ENCODE data around the gene APOLD1.
"Not testable (repeated sequence)": the region's sequence is repeated elsewhere in the genome, so short reads cannot be mapped to it uniquely, and the experiment has no call there.

APOLD1 gene, protein sequence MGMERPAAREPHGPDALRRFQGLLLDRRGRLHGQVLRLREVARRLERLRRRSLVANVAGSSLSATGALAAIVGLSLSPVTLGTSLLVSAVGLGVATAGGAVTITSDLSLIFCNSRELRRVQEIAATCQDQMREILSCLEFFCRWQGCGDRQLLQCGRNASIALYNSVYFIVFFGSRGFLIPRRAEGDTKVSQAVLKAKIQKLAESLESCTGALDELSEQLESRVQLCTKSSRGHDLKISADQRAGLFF

DNA sequence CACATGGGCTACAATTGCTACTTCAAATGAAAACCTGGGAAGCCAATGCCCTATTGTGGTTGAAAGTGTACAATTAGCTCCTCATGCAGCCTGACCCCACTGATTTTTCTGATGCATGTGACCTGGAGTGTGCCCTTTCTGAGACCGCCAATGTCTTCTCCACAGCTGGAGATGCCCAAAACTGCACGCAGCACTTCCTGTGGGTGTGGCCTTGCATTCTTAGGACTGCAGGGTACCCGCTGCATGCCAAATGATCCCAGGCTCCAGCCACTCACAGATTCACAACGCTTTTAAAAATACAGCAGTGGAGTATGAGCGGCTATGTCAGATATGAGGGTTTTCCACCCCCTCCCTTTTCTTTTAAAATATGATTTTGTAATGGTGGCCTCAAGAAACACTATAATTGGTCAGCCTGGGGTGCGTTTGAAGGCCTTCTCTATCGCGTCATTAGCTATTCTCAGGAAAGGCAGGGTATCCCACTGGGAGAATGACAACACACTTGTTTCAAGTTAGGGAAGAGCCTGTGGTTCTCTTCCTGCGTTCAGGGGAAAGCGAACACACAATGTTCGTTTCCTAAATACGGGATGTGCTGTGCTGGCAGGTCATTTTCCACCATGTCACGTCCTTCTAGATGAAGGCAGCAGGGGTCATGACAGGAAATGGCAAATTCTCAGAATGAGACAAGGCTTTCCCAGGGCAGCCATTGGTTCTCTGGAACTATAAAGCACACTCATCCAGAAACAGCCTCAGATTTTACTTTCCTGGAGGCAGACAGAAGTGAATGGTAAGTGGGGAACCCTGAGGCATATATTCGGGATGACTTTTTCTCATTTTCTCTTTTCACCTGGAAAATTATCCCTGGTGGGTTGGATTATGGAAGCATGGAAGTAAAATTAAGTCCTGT is at the start of gene APOLD1:
Gene APOLD1, plus strand, starts transcription at position 749 of the 904 bp plus-strand sequence. Its CDS starts 33 bp downstream, at position 782.
- TF ChIP-seq, protein P1, sequence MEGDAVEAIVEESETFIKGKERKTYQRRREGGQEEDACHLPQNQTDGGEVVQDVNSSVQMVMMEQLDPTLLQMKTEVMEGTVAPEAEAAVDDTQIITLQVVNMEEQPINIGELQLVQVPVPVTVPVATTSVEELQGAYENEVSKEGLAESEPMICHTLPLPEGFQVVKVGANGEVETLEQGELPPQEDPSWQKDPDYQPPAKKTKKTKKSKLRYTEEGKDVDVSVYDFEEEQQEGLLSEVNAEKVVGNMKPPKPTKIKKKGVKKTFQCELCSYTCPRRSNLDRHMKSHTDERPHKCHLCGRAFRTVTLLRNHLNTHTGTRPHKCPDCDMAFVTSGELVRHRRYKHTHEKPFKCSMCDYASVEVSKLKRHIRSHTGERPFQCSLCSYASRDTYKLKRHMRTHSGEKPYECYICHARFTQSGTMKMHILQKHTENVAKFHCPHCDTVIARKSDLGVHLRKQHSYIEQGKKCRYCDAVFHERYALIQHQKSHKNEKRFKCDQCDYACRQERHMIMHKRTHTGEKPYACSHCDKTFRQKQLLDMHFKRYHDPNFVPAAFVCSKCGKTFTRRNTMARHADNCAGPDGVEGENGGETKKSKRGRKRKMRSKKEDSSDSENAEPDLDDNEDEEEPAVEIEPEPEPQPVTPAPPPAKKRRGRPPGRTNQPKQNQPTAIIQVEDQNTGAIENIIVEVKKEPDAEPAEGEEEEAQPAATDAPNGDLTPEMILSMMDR (conservative IDR thresholded peaks at IDR 0.05; ENCODE audit: low read depth, low read length): no peak
- Histone ChIP-seq H4K20me1 (ENCODE audit: insufficient read depth) (no peaks in the 10 kb centered on the region), H3K4me3 (IDR thresholded peaks at IDR 0.05; ENCODE audit: insufficient read depth, low read depth, low read length) (no peak within 1 kb of the TSS), H2AFZ (ENCODE audit: low read depth) (peak within 1 kb of the TSS; percentile 85), H3K27ac (peak within 1 kb of the TSS; percentile 63), H3K4me2 (peak within 1 kb of the TSS; percentile 91), H3K27me3 (ENCODE audit: insufficient read depth, low read depth) (no peaks in the 10 kb centered on the region), H3K4me1 (ENCODE audit: low read depth, poor library complexity, severe bottlenecking) (peaks cover 34% of the 10 kb centered on the region), H3K79me2 (ENCODE audit: insufficient read depth, low read depth) (peaks cover 3% of the 10 kb centered on the region; the same call in 1 of the 2 replicates), H3K36me3 (ENCODE audit: insufficient read depth) (no peaks in the 10 kb centered on the region), H3K9ac (peak within 1 kb of the TSS; percentile 93)

DNA sequence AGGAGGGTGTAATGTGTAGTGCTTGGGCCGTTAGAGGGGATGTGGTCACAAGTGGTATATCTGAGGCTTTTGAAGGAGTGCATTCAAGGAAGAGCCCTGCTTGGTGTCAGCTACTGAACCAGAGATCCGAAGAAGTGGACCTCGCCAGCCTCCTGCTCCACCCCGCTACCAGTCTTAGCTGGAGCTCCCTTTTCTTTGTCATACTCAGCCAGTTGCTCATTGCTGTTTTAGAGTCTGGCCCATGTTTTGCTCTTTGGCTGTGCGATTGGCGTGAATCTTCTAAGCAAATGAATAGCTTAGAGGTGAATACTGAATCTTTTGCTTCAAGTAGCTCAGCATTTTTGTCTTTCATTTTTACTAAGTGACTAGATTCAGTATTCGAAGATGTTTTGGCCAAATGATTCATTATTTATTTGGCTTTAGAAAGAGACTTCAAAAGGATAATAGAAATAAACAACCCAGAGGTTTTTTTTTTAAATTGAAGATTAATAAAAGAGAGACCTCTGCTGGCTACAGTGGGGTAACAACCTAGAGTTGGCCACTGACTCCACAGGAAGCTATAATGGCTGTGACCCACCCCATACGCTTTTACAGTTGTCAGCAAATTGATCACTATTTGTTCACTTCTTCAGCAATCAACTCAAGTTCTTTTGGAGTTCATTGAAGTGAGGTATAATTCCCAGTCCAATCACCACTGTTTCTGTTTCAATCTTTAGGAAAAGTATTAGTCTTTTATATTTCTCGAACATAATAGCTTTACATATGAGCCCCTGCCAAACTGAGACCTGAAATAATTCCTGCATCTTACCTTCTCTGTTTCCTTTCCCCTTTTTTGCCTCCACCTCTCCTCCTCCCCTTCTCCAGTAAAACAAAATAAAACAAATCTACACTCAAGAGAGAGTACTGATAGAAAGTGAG is 48.4 kb upstream of the APOLD1 start:
- Histone ChIP-seq H3K4me3 (IDR thresholded peaks at IDR 0.05; ENCODE audit: insufficient read depth, low read depth, low read length) (no peak overlapping the region), H3K9ac (no peak overlapping the region), H3K4me1 (ENCODE audit: low read depth, poor library complexity, severe bottlenecking) (peaks cover 35% of the 10 kb centered on the region), H3K79me2 (ENCODE audit: insufficient read depth, low read depth) (peaks cover 36% of the 10 kb centered on the region; the same call in 1 of the 2 replicates), H3K27me3 (ENCODE audit: insufficient read depth, low read depth) (no peaks in the 10 kb centered on the region), H3K27ac (peak overlapping the region; percentile 34), H3K36me3 (ENCODE audit: insufficient read depth) (no peaks in the 10 kb centered on the region), H4K20me1 (ENCODE audit: insufficient read depth) (no peaks in the 10 kb centered on the region), H2AFZ (ENCODE audit: low read depth) (no peak overlapping the region), H3K4me2 (peak overlapping the region; percentile 36)
- TF ChIP-seq, protein P1 (conservative IDR thresholded peaks at IDR 0.05; ENCODE audit: low read depth, low read length): peak; percentile 70

DNA sequence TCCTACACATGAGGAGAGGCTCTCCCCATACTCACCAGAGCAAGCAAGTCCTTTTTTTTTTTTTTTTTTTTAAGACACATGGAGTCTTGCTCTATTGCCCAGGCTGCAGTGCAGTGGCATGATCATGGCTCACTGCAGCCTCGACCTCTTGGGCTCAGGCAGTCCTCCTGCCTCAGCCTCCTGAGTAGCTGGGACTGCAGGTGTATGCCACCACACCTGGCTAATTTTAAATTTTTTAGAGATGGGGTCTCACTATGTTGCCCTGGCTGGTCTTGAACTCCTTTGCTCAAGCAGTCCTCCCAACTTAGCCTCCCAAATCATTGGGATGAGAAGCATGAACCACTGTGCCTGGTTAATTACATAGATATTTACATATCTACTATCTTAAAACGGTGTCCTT is 47.3 kb upstream of the APOLD1 start:
- H3K36me3 ChIP-seq (ENCODE audit: insufficient read depth); H4K20me1 ChIP-seq (ENCODE audit: insufficient read depth); H2AFZ ChIP-seq (ENCODE audit: low read depth); H3K27me3 ChIP-seq (ENCODE audit: insufficient read depth, low read depth); H3K27ac ChIP-seq; H3K4me3 ChIP-seq (IDR thresholded peaks at IDR 0.05; ENCODE audit: insufficient read depth, low read depth, low read length); H3K4me2 ChIP-seq; H3K9ac ChIP-seq: not testable (repeated sequence)
- Histone ChIP-seq H3K79me2 (ENCODE audit: insufficient read depth, low read depth) (peaks cover 32% of the 10 kb centered on the region; the same call in 1 of the 2 replicates), H3K4me1 (ENCODE audit: low read depth, poor library complexity, severe bottlenecking) (peaks cover 35% of the 10 kb centered on the region)

GRCh38 chr12:12741660-12742059 is 43.8 kb upstream of the APOLD1 start:
- H2AFZ ChIP-seq (ENCODE audit: low read depth): no peak overlapping the region
- no peak overlapping the region for H3K4me3 ChIP-seq (IDR thresholded peaks at IDR 0.05; ENCODE audit: insufficient read depth, low read depth, low read length)
- no peaks in the 10 kb centered on the region for H3K27me3 ChIP-seq (ENCODE audit: insufficient read depth, low read depth)
- peaks cover 4% of the 10 kb centered on the region for H3K4me1 ChIP-seq (ENCODE audit: low read depth, poor library complexity, severe bottlenecking)
- no peak overlapping the region for H3K4me2 ChIP-seq
- TF ChIP-seq, protein P1 (conservative IDR thresholded peaks at IDR 0.05; ENCODE audit: low read depth, low read length): no peak
- H3K9ac ChIP-seq: no peak overlapping the region
- no peaks in the 10 kb centered on the region for H3K36me3 ChIP-seq (ENCODE audit: insufficient read depth)
- no peaks in the 10 kb centered on the region for H4K20me1 ChIP-seq (ENCODE audit: insufficient read depth)
- no peak overlapping the region for H3K27ac ChIP-seq
- H3K79me2 ChIP-seq (ENCODE audit: insufficient read depth, low read depth): peaks cover 28% of the 10 kb centered on the region; the same call in 1 of the 2 replicates

Data from KMS-11 (cell line).